Hepatocyte (in vitro differentiated cells): ENCODE data around the gene STARD13.

ENCODE experiments used
- CTCF ChIP-seq: fragments of 200-600 bp; sonication (generic); IDR thresholded peaks from 2 replicates; pipeline ENCODE4 v1.5.1; 2016; ENCODE audit warnings: antibody characterized with exemption, mild to moderate bottlenecking; ENCODE audit not compliant: poor library complexity
- EZH2 ChIP-seq: fragments of 200-600 bp; sonication (generic); IDR thresholded peaks from 2 replicates; pipeline ENCODE4 v1.6.1; 2016; ENCODE audit warnings: antibody characterized with exemption, mild to moderate bottlenecking, borderline replicate concordance
- EZH2phosphoT487 ChIP-seq: fragments of 200-600 bp; sonication (generic); IDR thresholded peaks from one replicate; pipeline ENCODE4 v1.6.1; 2018; ENCODE audit warnings: antibody characterized with exemption, mild to moderate bottlenecking, low read depth, moderate library complexity; ENCODE audit not compliant: unreplicated experiment, severe bottlenecking

- no peak for TF ChIP-seq CTCF
- no peak for TF ChIP-seq EZH2
- no peak for TF ChIP-seq EZH2phosphoT487
Measured at GRCh38 chr13:33114146-33114545, 171.4 kb downstream of the STARD13 start.
